ENCODE data around the gene KIF26B.
"Not testable (repeated sequence)": the region's sequence is repeated elsewhere in the genome, so short reads cannot be mapped to it uniquely, and the experiment has no call there.

The KIF26B gene

GRCh38 chr1:245126530-245126929 is 28.3 kb upstream of the KIF26B start:
- Histone ChIP-seq H3K9me3 (ENCODE audit: insufficient read depth, low read depth, low read length) (no peaks in the 10 kb centered on the region), H3K4me1 (ENCODE audit: insufficient read depth, low read length, poor library complexity, severe bottlenecking) (no peaks in the 10 kb centered on the region), H3K4me3 (ENCODE audit: low read length, poor library complexity, severe bottlenecking) (no peak overlapping the region), H3K9me2 (replicated peaks; ENCODE audit: low read depth, low read length) (no peaks in the 10 kb centered on the region), H3K9ac (ENCODE audit: low read depth, low read length, poor library complexity, severe bottlenecking) (no peak overlapping the region), H3K27me3 (ENCODE audit: insufficient read depth, low read length, poor library complexity, severe bottlenecking) (no peaks in the 10 kb centered on the region), H3F3A (ENCODE audit: low read depth) (no peaks in the 10 kb centered on the region), H3K36me3 (ENCODE audit: insufficient read depth, low read length) (no peaks in the 10 kb centered on the region), H3K79me2 (ENCODE audit: insufficient read depth, low read length) (no peaks in the 10 kb centered on the region), H3K4me2 (ENCODE audit: low read depth, low read length, poor library complexity, severe bottlenecking) (no peak overlapping the region), H4K20me1 (ENCODE audit: insufficient read depth, low read length, poor library complexity, severe bottlenecking) (no peaks in the 10 kb centered on the region), H2AFZ (ENCODE audit: low read length) (no peak overlapping the region)
- TF ChIP-seq CTCF (conservative IDR thresholded peaks at IDR 0.05; ENCODE audit: low read length) (no peak), EZH2phosphoT487 (IDR thresholded peaks at IDR 0.05; ENCODE audit: borderline replicate concordance) (no peak)

- Histone ChIP-seq H3K79me2 (ENCODE audit: insufficient read depth, low read length) (no peaks in the 10 kb centered on the region), H4K20me1 (ENCODE audit: insufficient read depth, low read length, poor library complexity, severe bottlenecking) (no peaks in the 10 kb centered on the region), H3K9ac (ENCODE audit: low read depth, low read length, poor library complexity, severe bottlenecking) (no peak overlapping the region), H3K4me2 (ENCODE audit: low read depth, low read length, poor library complexity, severe bottlenecking) (no peak overlapping the region), H3K4me1 (ENCODE audit: insufficient read depth, low read length, poor library complexity, severe bottlenecking) (no peaks in the 10 kb centered on the region), H3K9me2 (replicated peaks; ENCODE audit: low read depth, low read length) (no peaks in the 10 kb centered on the region), H3K36me3 (ENCODE audit: insufficient read depth, low read length) (no peaks in the 10 kb centered on the region), H3K9me3 (ENCODE audit: insufficient read depth, low read depth, low read length) (no peaks in the 10 kb centered on the region), H3K4me3 (ENCODE audit: low read length, poor library complexity, severe bottlenecking) (no peak overlapping the region), H3K27me3 (ENCODE audit: insufficient read depth, low read length, poor library complexity, severe bottlenecking) (no peaks in the 10 kb centered on the region), H3F3A (ENCODE audit: low read depth) (no peaks in the 10 kb centered on the region), H2AFZ (ENCODE audit: low read length) (no peak overlapping the region)
- TF ChIP-seq CTCF (conservative IDR thresholded peaks at IDR 0.05; ENCODE audit: low read length) (no peak), EZH2phosphoT487 (IDR thresholded peaks at IDR 0.05; ENCODE audit: borderline replicate concordance) (no peak)
Measured at GRCh38 chr1:245128381-245129101, 26.2 kb upstream of the KIF26B start.

GRCh38 chr1:245129319-245130240 is 25.2 kb upstream of the KIF26B start:
- no peaks in the 10 kb centered on the region for H3K9me2 ChIP-seq (replicated peaks; ENCODE audit: low read depth, low read length)
- H3K9ac ChIP-seq (ENCODE audit: low read depth, low read length, poor library complexity, severe bottlenecking): no peak overlapping the region
- no peak overlapping the region for H2AFZ ChIP-seq (ENCODE audit: low read length)
- no peaks in the 10 kb centered on the region for H3K36me3 ChIP-seq (ENCODE audit: insufficient read depth, low read length)
- H3K4me3 ChIP-seq (ENCODE audit: low read length, poor library complexity, severe bottlenecking): no peak overlapping the region
- no peaks in the 10 kb centered on the region for H3F3A ChIP-seq (ENCODE audit: low read depth)
- H3K79me2 ChIP-seq (ENCODE audit: insufficient read depth, low read length): no peaks in the 10 kb centered on the region
- H4K20me1 ChIP-seq (ENCODE audit: insufficient read depth, low read length, poor library complexity, severe bottlenecking): no peaks in the 10 kb centered on the region
- H3K9me3 ChIP-seq (ENCODE audit: insufficient read depth, low read depth, low read length): no peaks in the 10 kb centered on the region
- no peaks in the 10 kb centered on the region for H3K27me3 ChIP-seq (ENCODE audit: insufficient read depth, low read length, poor library complexity, severe bottlenecking)
- H3K4me2 ChIP-seq (ENCODE audit: low read depth, low read length, poor library complexity, severe bottlenecking): no peak overlapping the region
- TF ChIP-seq EZH2phosphoT487 (IDR thresholded peaks at IDR 0.05; ENCODE audit: borderline replicate concordance): no peak
- no peaks in the 10 kb centered on the region for H3K4me1 ChIP-seq (ENCODE audit: insufficient read depth, low read length, poor library complexity, severe bottlenecking)

- H3K4me2 ChIP-seq (ENCODE audit: low read depth, low read length, poor library complexity, severe bottlenecking); H3K27me3 ChIP-seq (ENCODE audit: insufficient read depth, low read length, poor library complexity, severe bottlenecking); H3K9ac ChIP-seq (ENCODE audit: low read depth, low read length, poor library complexity, severe bottlenecking); H3K9me2 ChIP-seq (replicated peaks; ENCODE audit: low read depth, low read length); H3K4me3 ChIP-seq (ENCODE audit: low read length, poor library complexity, severe bottlenecking); H3K9me3 ChIP-seq (ENCODE audit: insufficient read depth, low read depth, low read length); H3K4me1 ChIP-seq (ENCODE audit: insufficient read depth, low read length, poor library complexity, severe bottlenecking); H2AFZ ChIP-seq (ENCODE audit: low read length); H4K20me1 ChIP-seq (ENCODE audit: insufficient read depth, low read length, poor library complexity, severe bottlenecking); H3K36me3 ChIP-seq (ENCODE audit: insufficient read depth, low read length); H3K79me2 ChIP-seq (ENCODE audit: insufficient read depth, low read length); H3F3A ChIP-seq (ENCODE audit: low read depth): not testable (repeated sequence)
Measured at GRCh38 chr1:245130281-245131025, 24.3 kb upstream of the KIF26B start.

Data from Loucy (cell line).